Astrocyte (in vitro differentiated cells and primary cell): ENCODE measurements around the gene ZNF630. TPM values are rescaled to one million over a fixed set of nuclear protein-coding genes. Genes with fewer than 3 reads are reported as not detected.

Experiments used
- DNase-seq: peaks from one replicate; pipeline ENCODE4 v3.0.0-alpha.2; 2010; ENCODE audit warnings: low read depth
- FAIRE-seq: peaks from 2 replicates; lab custom pipeline; 2011; peaks lifted over from hg19 to GRCh38; lab: Jason Lieb, UNC
- H2AFZ ChIP-seq: 2 replicates; pipeline ENCODE4 v1.6.0; 2012; ENCODE audit warnings: low read depth, low read length, inconsistent platforms
- H3K27ac ChIP-seq: 2 replicates; pipeline ENCODE4 v1.5.1; 2011; ENCODE audit warnings: low read depth, low read length, inconsistent platforms
- H3K27me3 ChIP-seq: 2 replicates; pipeline ENCODE4 v1.6.0; 2011; ENCODE audit warnings: low read length, inconsistent platforms; ENCODE audit not compliant: insufficient read depth
- H3K36me3 ChIP-seq: 2 replicates; pipeline ENCODE4 v1.5.1; 2011; ENCODE audit warnings: low read length, inconsistent platforms; ENCODE audit not compliant: insufficient read depth
- H3K4me1 ChIP-seq: 2 replicates; pipeline ENCODE4 v1.5.1; 2011; ENCODE audit warnings: low read length, inconsistent platforms; ENCODE audit not compliant: insufficient read depth
- H3K4me2 ChIP-seq: 2 replicates; pipeline ENCODE4 v1.6.0; 2012; ENCODE audit warnings: low read length, inconsistent platforms
- H3K4me3 ChIP-seq: 2 replicates; pipeline ENCODE4 v1.5.1; 2011; ENCODE audit warnings: low read depth, mild to moderate bottlenecking, low read length, inconsistent platforms; ENCODE audit not compliant: insufficient read depth
- H3K79me2 ChIP-seq: 2 replicates; pipeline ENCODE4 v1.6.0; 2012; ENCODE audit warnings: mild to moderate bottlenecking, low read length, inconsistent platforms; ENCODE audit not compliant: insufficient read depth
- H3K9ac ChIP-seq: 2 replicates; pipeline ENCODE4 v1.6.0; 2012; ENCODE audit warnings: mild to moderate bottlenecking, low read length, inconsistent platforms
- H3K9me3 ChIP-seq: 2 replicates; pipeline ENCODE4 v1.5.1; 2012; ENCODE audit warnings: low read depth, mild to moderate bottlenecking, low read length, inconsistent platforms; ENCODE audit not compliant: insufficient read depth
- H4K20me1 ChIP-seq: 2 replicates; pipeline ENCODE4 v1.6.0; 2012; ENCODE audit warnings: low read length, inconsistent platforms; ENCODE audit not compliant: insufficient read depth
- H3K27ac Mint-ChIP-seq: one replicate; pipeline ENCODE4 v1.8.0; 2021; ENCODE audit warnings: mild to moderate bottlenecking, mixed read lengths; ENCODE audit not compliant: unreplicated experiment
- H3K27me3 Mint-ChIP-seq: one replicate; pipeline ENCODE4 v1.8.0; 2021; ENCODE audit warnings: low read depth, mixed read lengths; ENCODE audit not compliant: unreplicated experiment
- H3K36me3 Mint-ChIP-seq: one replicate; pipeline ENCODE4 v1.8.0; 2021; ENCODE audit warnings: low read depth, mixed read lengths; ENCODE audit not compliant: unreplicated experiment
- H3K4me1 Mint-ChIP-seq: one replicate; pipeline ENCODE4 v1.8.0; 2021; ENCODE audit warnings: low read depth, mixed read lengths; ENCODE audit not compliant: unreplicated experiment
- H3K4me3 Mint-ChIP-seq: one replicate; pipeline ENCODE4 v1.8.0; 2021; ENCODE audit warnings: mild to moderate bottlenecking, moderate library complexity, mixed read lengths; ENCODE audit not compliant: unreplicated experiment
- H3K9me3 Mint-ChIP-seq: one replicate; pipeline ENCODE4 v1.8.0; 2021; ENCODE audit warnings: mild to moderate bottlenecking, mixed read lengths; ENCODE audit not compliant: unreplicated experiment
- EZH2 ChIP-seq: IDR thresholded peaks from 2 replicates; pipeline ENCODE4 v1.6.1; 2012; ENCODE audit warnings: mild to moderate bottlenecking, low read length, inconsistent platforms; ENCODE audit not compliant: insufficient read depth
- total RNA-seq: library from RNA; stranded (reverse); gene quantifications from 2 replicates; pipeline ENCODE4 v1.2.1, GENCODE V29; 2021
- TF ChIP-seq, protein P1 (sequence below): IDR thresholded peaks from 2 replicates; pipeline ENCODE4 v1.5.1; 2011; ENCODE audit warnings: low read depth, mild to moderate bottlenecking, inconsistent platforms, low read length, moderate library complexity; ENCODE audit not compliant: insufficient read depth

ZNF630 gene
- total RNA-seq, 1 donor from 2014 or later = 1.3 TPM

DNA sequence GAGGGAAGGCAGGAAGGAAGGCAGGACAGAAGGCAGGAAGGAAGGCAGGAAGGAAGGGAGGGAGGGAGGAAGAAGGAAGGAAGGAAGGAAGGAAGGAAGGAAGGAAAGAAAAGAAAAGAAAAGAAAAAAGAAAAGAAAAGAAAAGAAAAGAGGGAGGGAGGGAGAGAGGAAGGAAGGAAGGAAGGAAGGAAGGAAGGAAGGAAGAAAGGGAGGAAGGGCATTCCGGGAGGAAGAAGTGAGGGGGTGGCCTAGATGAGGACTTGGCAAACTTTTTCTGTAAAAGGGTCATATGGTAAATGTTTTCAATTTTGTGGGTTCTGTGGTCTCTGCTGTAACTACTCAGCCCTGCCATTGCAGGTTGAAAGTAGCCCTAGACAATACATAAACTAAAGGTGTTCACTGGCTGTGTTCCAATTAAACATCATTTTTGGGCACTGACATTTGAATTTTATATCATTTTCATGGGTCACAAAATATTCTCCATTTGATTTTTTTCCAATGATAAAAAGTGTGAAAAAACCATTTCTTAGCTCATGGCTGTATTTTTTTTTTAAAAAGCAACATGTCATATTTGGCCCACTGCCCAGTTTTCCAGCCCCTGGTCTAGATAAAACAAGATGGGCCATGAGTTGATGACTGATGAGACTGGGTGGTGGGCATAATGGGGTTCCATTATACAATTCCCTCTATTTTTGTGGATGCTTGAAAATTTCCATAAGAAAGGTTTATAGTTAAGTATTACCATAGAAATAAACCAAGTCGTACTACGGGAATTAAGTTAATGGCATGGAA lies 3.1 kb downstream of the ZNF630 start:
- Histone ChIP-seq H3K27ac (no peak overlapping the region), H2AFZ (no peak overlapping the region), H3K79me2 (no peaks in the 10 kb centered on the region), H3K4me1 (peaks cover 3% of the 10 kb centered on the region), H3K36me3 (no peaks in the 10 kb centered on the region), H3K9me3 (no peaks in the 10 kb centered on the region), H3K9ac (no peak overlapping the region), H3K4me2 (no peak overlapping the region), H3K27me3 (no peaks in the 10 kb centered on the region), H3K4me3 (no peak overlapping the region), H4K20me1 (no peaks in the 10 kb centered on the region)
- DNase-seq = no peak
- no peak for FAIRE-seq
- no peak overlapping the region for H3K4me3 Mint-ChIP-seq
- no peak overlapping the region for H3K27ac Mint-ChIP-seq
- peaks cover under 1% of the 10 kb centered on the region for H3K9me3 Mint-ChIP-seq
- TF ChIP-seq EZH2 = no peak
- TF ChIP-seq, protein P1, sequence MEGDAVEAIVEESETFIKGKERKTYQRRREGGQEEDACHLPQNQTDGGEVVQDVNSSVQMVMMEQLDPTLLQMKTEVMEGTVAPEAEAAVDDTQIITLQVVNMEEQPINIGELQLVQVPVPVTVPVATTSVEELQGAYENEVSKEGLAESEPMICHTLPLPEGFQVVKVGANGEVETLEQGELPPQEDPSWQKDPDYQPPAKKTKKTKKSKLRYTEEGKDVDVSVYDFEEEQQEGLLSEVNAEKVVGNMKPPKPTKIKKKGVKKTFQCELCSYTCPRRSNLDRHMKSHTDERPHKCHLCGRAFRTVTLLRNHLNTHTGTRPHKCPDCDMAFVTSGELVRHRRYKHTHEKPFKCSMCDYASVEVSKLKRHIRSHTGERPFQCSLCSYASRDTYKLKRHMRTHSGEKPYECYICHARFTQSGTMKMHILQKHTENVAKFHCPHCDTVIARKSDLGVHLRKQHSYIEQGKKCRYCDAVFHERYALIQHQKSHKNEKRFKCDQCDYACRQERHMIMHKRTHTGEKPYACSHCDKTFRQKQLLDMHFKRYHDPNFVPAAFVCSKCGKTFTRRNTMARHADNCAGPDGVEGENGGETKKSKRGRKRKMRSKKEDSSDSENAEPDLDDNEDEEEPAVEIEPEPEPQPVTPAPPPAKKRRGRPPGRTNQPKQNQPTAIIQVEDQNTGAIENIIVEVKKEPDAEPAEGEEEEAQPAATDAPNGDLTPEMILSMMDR = no peak
- H3K4me1 Mint-ChIP-seq = peaks cover 2% of the 10 kb centered on the region
- H3K27me3 Mint-ChIP-seq = no peaks in the 10 kb centered on the region
- H3K36me3 Mint-ChIP-seq = peaks cover 3% of the 10 kb centered on the region

- TF ChIP-seq EZH2 = no peak
- TF ChIP-seq, protein P1 = no peak
- Histone ChIP-seq H3K9me3 (peaks cover 4% of the 10 kb centered on the region), H3K27ac (no peak overlapping the region), H4K20me1 (no peaks in the 10 kb centered on the region), H3K4me3 (no peak overlapping the region), H3K36me3 (no peaks in the 10 kb centered on the region), H3K4me1 (no peaks in the 10 kb centered on the region), H3K4me2 (no peak overlapping the region), H3K79me2 (no peaks in the 10 kb centered on the region), H3K27me3 (no peaks in the 10 kb centered on the region), H2AFZ (no peak overlapping the region), H3K9ac (no peak overlapping the region)
- H3K27ac Mint-ChIP-seq = no peak overlapping the region
- DNase-seq = no peak
- H3K27me3 Mint-ChIP-seq = no peaks in the 10 kb centered on the region
- no peak overlapping the region for H3K4me3 Mint-ChIP-seq
- peaks cover 26% of the 10 kb centered on the region for H3K36me3 Mint-ChIP-seq
- H3K4me1 Mint-ChIP-seq = no peaks in the 10 kb centered on the region
- no peak for FAIRE-seq
- peaks cover 18% of the 10 kb centered on the region for H3K9me3 Mint-ChIP-seq
Observed at GRCh38 chrX:48064261-48064660, 7.2 kb downstream of the ZNF630 start.

DNA sequence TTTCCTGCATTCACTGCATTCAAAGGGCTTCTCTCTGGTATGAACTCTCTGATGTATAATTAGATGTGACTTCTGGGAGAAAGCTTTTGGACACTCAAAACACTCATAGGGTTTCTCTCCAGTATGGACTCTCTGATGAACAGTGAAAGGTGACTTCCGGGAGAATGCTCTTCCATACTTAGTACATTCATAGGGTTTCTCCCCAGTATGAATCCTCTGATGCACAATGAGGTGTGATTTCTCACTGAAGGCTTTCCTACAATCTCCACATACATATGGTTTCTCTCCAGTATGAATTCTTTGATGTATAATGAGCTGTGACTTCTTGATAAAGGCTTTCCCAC lies 12.2 kb downstream of the ZNF630 start:
- H3K27ac Mint-ChIP-seq = no peak overlapping the region
- Histone ChIP-seq H3K4me1 (no peaks in the 10 kb centered on the region), H3K4me3 (no peak overlapping the region), H3K36me3 (no peaks in the 10 kb centered on the region), H3K4me2 (no peak overlapping the region), H3K27ac (no peak overlapping the region), H3K9ac (no peak overlapping the region), H2AFZ (no peak overlapping the region), H3K27me3 (no peaks in the 10 kb centered on the region), H4K20me1 (no peaks in the 10 kb centered on the region), H3K9me3 (peaks cover 12% of the 10 kb centered on the region), H3K79me2 (no peaks in the 10 kb centered on the region)
- TF ChIP-seq, protein P1 = no peak
- TF ChIP-seq EZH2 = no peak
- no peaks in the 10 kb centered on the region for H3K4me1 Mint-ChIP-seq
- peaks cover 30% of the 10 kb centered on the region for H3K36me3 Mint-ChIP-seq
- peaks cover 31% of the 10 kb centered on the region for H3K9me3 Mint-ChIP-seq
- FAIRE-seq = no peak
- no peaks in the 10 kb centered on the region for H3K27me3 Mint-ChIP-seq
- DNase-seq = no peak
- H3K4me3 Mint-ChIP-seq = no peak overlapping the region
